DND-41 (cell line): ENCODE measurements around the gene BORCS5.

Experiments
- ATAC-seq: fragments of 200-7000 bp; cut with Tn5 transposase; 3 replicates; pipeline ENCODE4 v1.9.1; 2021; ENCODE audit warnings: low read depth; ENCODE audit not compliant: insufficient read depth
- DNase-seq: peaks from one replicate; pipeline ENCODE4 v3.0.0-alpha.2; 2020
- H2AFZ ChIP-seq: 2 replicates; pipeline ENCODE4 v1.6.0; 2012; ENCODE audit warnings: low read depth, low read length
- H3K27ac ChIP-seq: 2 replicates; pipeline ENCODE4 v1.5.1; 2012; ENCODE audit warnings: low read length, inconsistent platforms
- H3K27me3 ChIP-seq: fragments of 200-600 bp; sonication (generic); 2 replicates; pipeline ENCODE4 v1.6.0; 2012; ENCODE audit warnings: low read length, mild to moderate bottlenecking, inconsistent platforms; ENCODE audit not compliant: insufficient read depth, poor library complexity
- H3K36me3 ChIP-seq: 2 replicates; pipeline ENCODE4 v1.5.1; 2012; ENCODE audit warnings: low read length, inconsistent platforms; ENCODE audit not compliant: insufficient read depth
- H3K4me1 ChIP-seq: 2 replicates; pipeline ENCODE4 v1.5.1; 2012; ENCODE audit warnings: mild to moderate bottlenecking, low read length; ENCODE audit not compliant: insufficient read depth
- H3K4me2 ChIP-seq: 2 replicates; pipeline ENCODE4 v1.6.0; 2012; ENCODE audit warnings: mild to moderate bottlenecking, moderate library complexity, low read length, inconsistent platforms; ENCODE audit not compliant: insufficient read depth
- H3K4me3 ChIP-seq, 2 experiments: fragments of 200-600 bp in 1 of 2; shearing (Covaris generic) in 1 of 2; 2 replicates each; pipeline ENCODE4 v1.5.1; 2012 to 2016; ENCODE audit warnings: inconsistent platforms in 2 of 2, low read length in 2 of 2, mild to moderate bottlenecking in 2 of 2, low read depth in 1 of 2, moderate library complexity in 1 of 2
- H3K79me2 ChIP-seq: 2 replicates; pipeline ENCODE4 v1.6.0; 2012; ENCODE audit warnings: low read length, inconsistent platforms; ENCODE audit not compliant: insufficient read depth
- H3K9ac ChIP-seq: 2 replicates; pipeline ENCODE4 v1.6.0; 2012; ENCODE audit warnings: low read depth, mild to moderate bottlenecking, inconsistent platforms, low read length, moderate library complexity
- H3K9me3 ChIP-seq: 2 replicates; pipeline ENCODE4 v1.5.1; 2012; ENCODE audit warnings: low read length, moderate library complexity, mild to moderate bottlenecking, inconsistent platforms; ENCODE audit not compliant: insufficient read depth, severe bottlenecking
- H4K20me1 ChIP-seq: 2 replicates; pipeline ENCODE4 v1.6.0; 2012; ENCODE audit warnings: low read length; ENCODE audit not compliant: insufficient read depth
- EZH2 ChIP-seq: IDR thresholded peaks from 3 replicates; pipeline ENCODE4 v1.6.1; 2012; ENCODE audit warnings: borderline replicate concordance, low read depth, mild to moderate bottlenecking, moderate library complexity, low read length, inconsistent platforms; ENCODE audit not compliant: severe bottlenecking
- TF ChIP-seq, protein P1 (sequence below): IDR thresholded peaks from 2 replicates; pipeline ENCODE4 v1.5.1; 2012; ENCODE audit warnings: borderline replicate concordance, low read length, moderate library complexity, mild to moderate bottlenecking; ENCODE audit not compliant: poor library complexity, severe bottlenecking; ENCODE audit errors: extremely low read depth

BORCS5 gene

GRCh38 chr12:12467688-12468261, 110.9 kb downstream of the BORCS5 start:
- H3K9ac ChIP-seq: no peak overlapping the region
- H3K4me3 ChIP-seq: no peak overlapping the region
- no peak overlapping the region for H3K27ac ChIP-seq
- DNase-seq (no peak), ATAC-seq (no peak)
- H3K4me1 ChIP-seq: no peaks in the 10 kb centered on the region
- no peak for TF ChIP-seq EZH2
- TF ChIP-seq, protein P1, sequence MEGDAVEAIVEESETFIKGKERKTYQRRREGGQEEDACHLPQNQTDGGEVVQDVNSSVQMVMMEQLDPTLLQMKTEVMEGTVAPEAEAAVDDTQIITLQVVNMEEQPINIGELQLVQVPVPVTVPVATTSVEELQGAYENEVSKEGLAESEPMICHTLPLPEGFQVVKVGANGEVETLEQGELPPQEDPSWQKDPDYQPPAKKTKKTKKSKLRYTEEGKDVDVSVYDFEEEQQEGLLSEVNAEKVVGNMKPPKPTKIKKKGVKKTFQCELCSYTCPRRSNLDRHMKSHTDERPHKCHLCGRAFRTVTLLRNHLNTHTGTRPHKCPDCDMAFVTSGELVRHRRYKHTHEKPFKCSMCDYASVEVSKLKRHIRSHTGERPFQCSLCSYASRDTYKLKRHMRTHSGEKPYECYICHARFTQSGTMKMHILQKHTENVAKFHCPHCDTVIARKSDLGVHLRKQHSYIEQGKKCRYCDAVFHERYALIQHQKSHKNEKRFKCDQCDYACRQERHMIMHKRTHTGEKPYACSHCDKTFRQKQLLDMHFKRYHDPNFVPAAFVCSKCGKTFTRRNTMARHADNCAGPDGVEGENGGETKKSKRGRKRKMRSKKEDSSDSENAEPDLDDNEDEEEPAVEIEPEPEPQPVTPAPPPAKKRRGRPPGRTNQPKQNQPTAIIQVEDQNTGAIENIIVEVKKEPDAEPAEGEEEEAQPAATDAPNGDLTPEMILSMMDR: no peak
- no peak overlapping the region for H2AFZ ChIP-seq
- H4K20me1 ChIP-seq: no peaks in the 10 kb centered on the region
- no peaks in the 10 kb centered on the region for H3K9me3 ChIP-seq
- peaks cover 22% of the 10 kb centered on the region; the same call in 1 of the 2 replicates for H3K36me3 ChIP-seq
- no peaks in the 10 kb centered on the region for H3K27me3 ChIP-seq
- no peak overlapping the region for H3K4me2 ChIP-seq
- no peaks in the 10 kb centered on the region for H3K79me2 ChIP-seq

DNA sequence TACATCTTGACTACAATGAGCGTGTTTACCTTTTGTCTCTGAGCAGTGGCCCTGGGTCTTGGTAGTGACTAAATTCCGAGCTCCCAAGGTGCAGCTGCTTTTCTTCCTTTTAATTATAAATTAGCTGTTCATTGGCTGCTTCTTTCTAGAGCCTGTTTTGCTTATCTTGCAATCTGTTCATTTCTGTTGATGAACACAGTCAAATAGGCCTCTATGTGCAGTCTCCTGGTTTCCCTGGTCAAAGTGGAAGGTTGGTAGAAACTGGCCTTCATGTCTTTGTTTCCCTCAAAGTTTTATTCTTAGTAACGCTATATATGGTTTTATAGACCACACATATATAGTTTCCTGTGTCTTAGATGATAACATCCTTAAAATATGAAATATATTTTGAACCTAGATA, 111.7 kb downstream of the BORCS5 start:
- DNase-seq (no peak), ATAC-seq (no peak)
- Histone ChIP-seq H3K4me3 (no peak overlapping the region), H2AFZ (no peak overlapping the region), H3K9ac (no peak overlapping the region), H3K4me1 (no peaks in the 10 kb centered on the region), H3K79me2 (no peaks in the 10 kb centered on the region), H3K4me2 (no peak overlapping the region), H4K20me1 (no peaks in the 10 kb centered on the region), H3K27me3 (no peaks in the 10 kb centered on the region), H3K27ac (no peak overlapping the region), H3K36me3 (peaks cover 22% of the 10 kb centered on the region; the same call in 1 of the 2 replicates), H3K9me3 (no peaks in the 10 kb centered on the region)
- TF ChIP-seq EZH2: no peak
- TF ChIP-seq, protein P1: no peak

- no peaks in the 10 kb centered on the region for H3K27me3 ChIP-seq
- no peaks in the 10 kb centered on the region for H3K79me2 ChIP-seq
- DNase-seq (no peak), ATAC-seq (no peak)
- no peaks in the 10 kb centered on the region for H4K20me1 ChIP-seq
- H3K9ac ChIP-seq: no peak overlapping the region
- H2AFZ ChIP-seq: no peak overlapping the region
- no peak overlapping the region for H3K4me2 ChIP-seq
- no peaks in the 10 kb centered on the region for H3K4me1 ChIP-seq
- peaks cover 22% of the 10 kb centered on the region; the same call in 1 of the 2 replicates for H3K36me3 ChIP-seq
- H3K27ac ChIP-seq: no peak overlapping the region
- TF ChIP-seq, protein P1: no peak
- TF ChIP-seq EZH2: no peak
- H3K4me3 ChIP-seq: no peak overlapping the region
- no peaks in the 10 kb centered on the region for H3K9me3 ChIP-seq
Observed at GRCh38 chr12:12469386-12469785, 112.5 kb downstream of the BORCS5 start.
